D721Med (cell line): ENCODE measurements around the gene POFUT2.

ENCODE experiments used
- DNase-seq: peaks from one replicate; pipeline ENCODE4 v3.0.0; 2011; ENCODE audit warnings: low spot score; ENCODE audit not compliant: insufficient read length
- FAIRE-seq: peaks from 2 replicates; lab custom pipeline; 2011; peaks lifted over from hg19 to GRCh38; lab: Jason Lieb, UNC
- TF ChIP-seq, protein P1 (sequence below): IDR thresholded peaks from 2 replicates; pipeline ENCODE4 v1.5.1; 2012; ENCODE audit warnings: mild to moderate bottlenecking, control low read depth; ENCODE audit not compliant: insufficient read depth; ENCODE audit errors: missing control alignments

The POFUT2 gene

GRCh38 chr21:45250914-45251634 lies 36.6 kb downstream of the POFUT2 start:
- TF ChIP-seq, protein P1, sequence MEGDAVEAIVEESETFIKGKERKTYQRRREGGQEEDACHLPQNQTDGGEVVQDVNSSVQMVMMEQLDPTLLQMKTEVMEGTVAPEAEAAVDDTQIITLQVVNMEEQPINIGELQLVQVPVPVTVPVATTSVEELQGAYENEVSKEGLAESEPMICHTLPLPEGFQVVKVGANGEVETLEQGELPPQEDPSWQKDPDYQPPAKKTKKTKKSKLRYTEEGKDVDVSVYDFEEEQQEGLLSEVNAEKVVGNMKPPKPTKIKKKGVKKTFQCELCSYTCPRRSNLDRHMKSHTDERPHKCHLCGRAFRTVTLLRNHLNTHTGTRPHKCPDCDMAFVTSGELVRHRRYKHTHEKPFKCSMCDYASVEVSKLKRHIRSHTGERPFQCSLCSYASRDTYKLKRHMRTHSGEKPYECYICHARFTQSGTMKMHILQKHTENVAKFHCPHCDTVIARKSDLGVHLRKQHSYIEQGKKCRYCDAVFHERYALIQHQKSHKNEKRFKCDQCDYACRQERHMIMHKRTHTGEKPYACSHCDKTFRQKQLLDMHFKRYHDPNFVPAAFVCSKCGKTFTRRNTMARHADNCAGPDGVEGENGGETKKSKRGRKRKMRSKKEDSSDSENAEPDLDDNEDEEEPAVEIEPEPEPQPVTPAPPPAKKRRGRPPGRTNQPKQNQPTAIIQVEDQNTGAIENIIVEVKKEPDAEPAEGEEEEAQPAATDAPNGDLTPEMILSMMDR, result no peak
- FAIRE-seq (no peak), DNase-seq (no peak)

- TF ChIP-seq, protein P1, result no peak
- FAIRE-seq, result no peak
- no peak for DNase-seq
These were observed 37.4 kb downstream of the POFUT2 start for GRCh38 chr21:45250272-45250671.

DNA sequence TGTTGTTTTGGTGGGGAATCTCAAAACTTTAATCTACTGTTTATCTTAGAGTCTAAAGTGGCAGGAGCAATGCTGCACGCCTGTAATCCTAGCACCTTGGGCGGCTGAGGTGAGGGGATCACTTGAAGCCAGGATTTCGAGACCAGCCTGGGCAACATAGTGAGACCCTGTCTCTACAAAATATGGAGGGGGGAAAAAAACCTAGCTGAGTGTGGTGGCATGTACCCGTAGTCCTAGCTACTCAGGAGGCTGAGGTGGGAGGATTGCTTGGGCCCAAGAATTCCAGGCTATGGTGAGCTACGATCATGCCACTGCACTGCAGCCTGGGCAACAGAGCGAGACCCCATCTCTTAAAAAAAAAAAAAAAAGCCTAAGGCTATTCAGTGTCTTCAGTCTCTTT lies 38.1 kb downstream of the POFUT2 start:
- TF ChIP-seq, protein P1, result no peak
- no peak for FAIRE-seq

DNA sequence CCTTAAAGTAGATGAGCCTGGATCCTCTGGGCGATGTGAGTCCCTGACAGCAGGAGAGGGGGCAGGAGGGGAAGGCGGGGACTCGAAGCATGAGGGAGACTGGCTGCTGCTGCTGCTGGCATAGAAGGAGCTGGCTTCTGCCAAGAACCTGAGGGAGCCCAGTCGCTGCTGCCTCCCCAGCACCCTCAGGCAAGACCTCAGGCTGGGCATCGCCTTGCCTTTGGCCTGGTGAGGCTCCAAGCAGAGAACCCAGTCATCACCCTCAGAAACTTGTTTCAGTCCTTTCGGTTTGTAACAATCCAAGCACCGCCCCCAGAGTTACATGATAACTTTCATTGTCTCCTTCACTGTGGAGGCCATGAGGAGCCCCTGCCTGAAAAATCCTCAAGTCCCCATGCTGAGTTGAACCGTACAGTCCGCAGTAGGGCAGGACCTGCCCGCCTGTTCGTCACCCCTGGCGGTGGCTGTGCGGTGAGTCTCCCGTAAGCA lies 38.8 kb downstream of the POFUT2 start:
- DNase-seq (peak; percentile 53), FAIRE-seq (no peak)
- TF ChIP-seq, protein P1, result no peak

More for the DNA sequence above, 38.1 kb downstream of the POFUT2 start:
- DNase-seq, result no peak

GRCh38 chr21:45248301-45248892 lies 39.3 kb downstream of the POFUT2 start:
- TF ChIP-seq, protein P1, result no peak
- FAIRE-seq, result no peak
- no peak for DNase-seq

DNA sequence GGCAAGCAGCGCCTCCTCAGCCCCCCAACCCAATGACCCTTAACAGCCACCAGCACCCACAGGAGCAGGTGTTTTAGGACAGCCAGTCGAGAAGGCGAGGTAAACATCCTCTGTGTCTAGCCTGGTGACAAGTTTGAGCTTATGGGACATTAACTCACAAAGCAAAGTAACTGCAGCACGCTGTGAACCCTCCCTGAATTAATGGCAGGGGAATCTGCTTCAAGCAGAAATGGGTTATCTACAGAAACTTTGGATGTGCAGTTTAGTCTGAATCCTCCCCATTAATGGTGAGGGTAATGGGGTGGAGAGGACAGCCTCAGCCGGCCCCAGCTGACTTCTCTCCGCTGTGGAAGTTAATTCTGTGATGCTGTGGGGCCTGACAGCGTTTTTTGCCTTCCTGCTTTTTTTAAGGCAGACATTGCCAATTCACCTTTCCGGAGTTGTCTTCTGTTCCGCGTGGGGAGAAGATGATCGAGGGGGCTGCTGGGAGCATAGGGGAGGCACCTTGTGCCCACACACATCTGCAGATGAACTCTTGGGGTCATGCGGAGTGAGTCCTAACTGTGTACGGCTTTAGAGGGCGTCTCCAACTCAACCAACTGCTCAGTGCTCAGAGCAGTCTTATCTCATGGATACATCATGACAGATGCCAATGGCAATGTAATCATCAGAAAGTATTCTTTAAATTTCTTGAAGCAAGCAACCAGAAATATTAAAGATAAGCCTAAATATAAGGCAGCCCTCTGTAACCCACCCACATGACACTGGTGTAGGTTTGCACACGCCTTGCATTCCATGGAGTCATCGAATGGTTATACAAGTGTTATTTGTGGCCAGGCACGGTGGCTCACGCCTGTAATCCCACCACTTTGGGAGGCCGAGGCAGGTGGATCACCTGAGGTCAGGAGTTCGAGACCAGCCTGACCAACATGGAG lies 41.0 kb downstream of the POFUT2 start:
- FAIRE-seq (no peak), DNase-seq (no peak)
- TF ChIP-seq, protein P1, result no peak
